HepG2 (cell line): ENCODE data around the gene PYGB. TPM values are rescaled to one million over a fixed set of nuclear protein-coding genes. Genes with fewer than 3 reads are reported as not detected.

ENCODE experiments used
- ATAC-seq: fragments of 200-7000 bp; cut with Tn5 transposase; 3 replicates; pipeline ENCODE4 v1.9.1; 2020; ENCODE audit warnings: mild to moderate bottlenecking, moderate library complexity
- BruUV-seq: library from RNA; stranded (reverse); fragments of 400-500 nt; replicated peaks from 2 replicates; lab custom pipeline; 2021; lab: Mats Ljungman, UMichigan
- CTCF ChIA-PET: fragments of 300-600 bp; formaldehyde crosslinking; extraction: SDS; loops from one replicate; lab custom pipeline; 2021; ENCODE audit warnings: low total read pairs, inconsistent platforms, low intra/inter-chr PET ratio; lab: Yijun Ruan, JAX
- POLR2A ChIA-PET: fragments of 350-600 bp; sonication (Branson Sonifier 250); formaldehyde crosslinking; loops from one replicate; lab custom pipeline; 2020; ENCODE audit warnings: antibody characterized with exemption, inconsistent platforms; lab: Yijun Ruan, JAX
- DNase-seq: peaks from one replicate; pipeline ENCODE4 v3.0.0-alpha.2; 2015; ENCODE audit warnings: low spot score
- FAIRE-seq: peaks from 3 replicates; lab custom pipeline; 2011; peaks lifted over from hg19 to GRCh38; lab: Jason Lieb, UNC
- H2AFZ ChIP-seq: one replicate; pipeline ENCODE4 v1.6.1; 2011; ENCODE audit warnings: low read length, inconsistent platforms
- H3K27ac ChIP-seq: fragments of 300-600 bp; 3 replicates; pipeline ENCODE4 v1.8.0; 2011; ENCODE audit warnings: mixed run types, mild to moderate bottlenecking, mixed read lengths, low read length, inconsistent platforms; ENCODE audit not compliant: insufficient read depth; ENCODE audit errors: extremely low read length
- H3K27me3 ChIP-seq, 2 experiments: fragments of 200-600 bp in 1 of 2; 2 replicates in 1 of 2; 3 replicates in 1 of 2; pipeline versions ENCODE4 v1.6.0 to v1.8.0; 2011; ENCODE audit warnings: low read length in 2 of 2, mild to moderate bottlenecking in 2 of 2, moderate library complexity in 2 of 2, inconsistent platforms in 1 of 2; ENCODE audit not compliant: insufficient read depth in 2 of 2, control insufficient read depth in 1 of 2
- H3K36me3 ChIP-seq, 2 experiments: fragments of 200-600 bp in 1 of 2; replicated peaks in 1 of 2; 2 replicates in 1 of 2; 3 replicates in 1 of 2; pipeline versions ENCODE4 v1.5.1 to v1.8.0; 2011; ENCODE audit warnings: low read length in 2 of 2, inconsistent platforms in 1 of 2; ENCODE audit not compliant: insufficient read depth in 2 of 2, control insufficient read depth in 1 of 2
- H3K4me1 ChIP-seq: 2 replicates; pipeline ENCODE4 v1.5.1; 2012; ENCODE audit warnings: low read length, inconsistent platforms; ENCODE audit not compliant: insufficient read depth
- H3K4me2 ChIP-seq: 2 replicates; pipeline ENCODE4 v1.6.0; 2011; ENCODE audit warnings: low read depth, low read length, inconsistent platforms
- H3K4me3 ChIP-seq, 3 experiments: fragments of 200-600 bp in 1 of 3; sonication (generic), shearing (Covaris generic) in 1 of 3; replicated peaks in 1 of 3; 2 replicates each; pipeline ENCODE4 v1.5.1; 2011 to 2016; ENCODE audit warnings: low read length in 3 of 3, inconsistent platforms in 2 of 3, low read depth in 2 of 3, mild to moderate bottlenecking in 2 of 3, control low read depth in 1 of 3, mixed read lengths in 1 of 3; ENCODE audit not compliant: insufficient read depth in 1 of 3
- H3K79me2 ChIP-seq: one replicate; pipeline ENCODE4 v1.6.1; 2011; ENCODE audit warnings: low read length, inconsistent platforms; ENCODE audit not compliant: insufficient read depth
- H3K9ac ChIP-seq: 2 replicates; pipeline ENCODE4 v1.6.0; 2011; ENCODE audit warnings: mild to moderate bottlenecking, low read depth, low read length, inconsistent platforms; ENCODE audit not compliant: insufficient read depth
- H3K9me3 ChIP-seq: 2 replicates; pipeline ENCODE4 v1.5.1; 2012; ENCODE audit warnings: mild to moderate bottlenecking, low read length
- H4K20me1 ChIP-seq: 2 replicates; pipeline ENCODE4 v1.6.0; 2011; ENCODE audit warnings: inconsistent platforms, mild to moderate bottlenecking, low read length, moderate library complexity; ENCODE audit not compliant: insufficient read depth
- EEA1 ChIP-seq: sonication (generic); formaldehyde crosslinking; IDR thresholded peaks from 2 replicates; pipeline ENCODE4 v1.5.1; 2020; ENCODE audit warnings: mild to moderate bottlenecking, missing genetic modification reagents, borderline replicate concordance
- FOXA1 ChIP-seq, 2 experiments: fragments of 450-650 bp in 1 of 2; sonication (generic) in 1 of 2; formaldehyde crosslinking in 1 of 2; IDR thresholded peaks; 2 replicates each; pipeline versions ENCODE4 v1.4.0 to v1.6.1; 2016 to 2020; ENCODE audit warnings: missing genetic modification reagents in 1 of 2
- HMG20A ChIP-seq: IDR thresholded peaks from 2 replicates; pipeline ENCODE4 v1.6.1; 2016; ENCODE audit warnings: borderline replicate concordance
- SSRP1 ChIP-seq: IDR thresholded peaks from 2 replicates; pipeline ENCODE4 v1.6.1; 2016; ENCODE audit warnings: control low read depth
- TCF7 ChIP-seq: sonication (generic); IDR thresholded peaks from 2 replicates; pipeline ENCODE4 v1.6.1; 2016; ENCODE audit warnings: antibody characterized with exemption, low read depth
- ZC3H13 ChIP-seq: sonication (generic); formaldehyde crosslinking; IDR thresholded peaks from 2 replicates; pipeline ENCODE4 v1.8.1; 2023; ENCODE audit warnings: mild to moderate bottlenecking, missing genetic modification reagents, moderate library complexity
- ZNF3 ChIP-seq: IDR thresholded peaks from 2 replicates; pipeline ENCODE4 v1.7.0; 2017; ENCODE audit warnings: inconsistent platforms
- WGBS: methylation state at CpG from one replicate; pipeline ENCODE4 v1.1.6; 2017; ENCODE audit warnings: low lambda C conversion rate; 5-methylcytosine and 5-hydroxymethylcytosine counted together
- in situ Hi-C: cut with HindIII; loops from 2 replicates; pipeline ENCODE4 v1.10.0; 2017; ENCODE audit warnings: low pct_unique_long_range_greater_than_20kb; ENCODE audit not compliant: extremely low pct_ligation_motif_present
- intact Hi-C: fragments of 100-400 bp; cut with micrococcal nuclease; formaldehyde crosslinking; loops from one replicate; pipeline ENCODE4 v1.10.0; 2022; ENCODE audit not compliant: unreplicated experiment
- polyA plus RNA-seq, 8 experiments: library from polyadenylated mRNA; depleted of rRNA in 3 of 8; stranded (reverse) in 7 of 8; unstranded in 1 of 8; fragments of >200 nt; fragmentation: Illumina TruSeq in 4 of 8; extraction: Trizol in 4 of 8; gene quantifications; 2 replicates each; pipeline versions ENCODE4 v1.2.1 to v1.2.3, GENCODE V29; 2011 to 2016; ENCODE audit warnings: low read depth in 4 of 8, missing spikeins in 1 of 8, mixed read lengths in 1 of 8; ENCODE audit not compliant: insufficient read depth in 1 of 8
- total RNA-seq, 5 experiments: library from RNA; depleted of rRNA; stranded (reverse); fragments of >200 nt; fragmentation: Illumina TruSeq; extraction: Trizol; gene quantifications; 2 replicates each; pipeline ENCODE4 v1.2.3, GENCODE V29; 2016; ENCODE audit warnings: low read depth in 1 of 5

PYGB gene
- total and polyA plus RNA-seq, 2 of the 13 experiments (the other 11 are each of a cell fraction or from before 2014, with no cell fraction given), result 24.2 to 86.3 TPM

DNA sequence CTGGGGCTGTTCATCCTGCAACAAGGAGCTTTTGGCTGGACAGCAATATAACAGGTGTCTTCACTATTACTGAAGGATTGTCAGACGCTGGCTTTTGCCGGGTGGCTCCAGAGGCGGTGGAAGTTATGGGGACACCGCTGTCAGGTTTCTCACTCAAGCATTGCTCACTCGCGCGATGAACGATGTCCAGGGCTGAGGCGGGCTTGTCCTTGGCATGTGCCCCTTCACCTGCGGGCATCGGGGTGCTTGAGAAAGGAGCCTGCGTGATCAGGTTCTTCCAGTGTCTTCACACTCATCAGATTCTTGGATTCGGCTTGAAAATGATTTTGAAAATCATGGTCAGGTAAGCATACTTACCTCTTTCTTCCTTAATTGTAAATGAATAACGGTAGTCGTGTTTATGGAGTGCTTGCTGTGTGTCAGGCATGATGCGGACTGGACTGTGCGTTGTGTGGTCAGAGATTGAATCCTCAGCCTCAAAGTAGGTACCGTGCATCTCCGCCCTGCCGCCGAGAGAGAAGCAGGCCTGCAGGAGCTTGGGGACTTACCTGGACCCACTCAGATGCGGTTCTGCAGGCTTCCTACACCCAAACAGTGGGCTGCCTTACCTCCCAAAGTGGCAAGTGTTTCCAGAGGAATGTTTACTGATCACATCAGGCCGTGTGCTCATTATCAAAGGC is 18.3 kb upstream of the PYGB start:
- intact Hi-C loops (no loop called here), in situ Hi-C loops (no loop called here)
- H3K27ac ChIP-seq, result no peak overlapping the region

DNA sequence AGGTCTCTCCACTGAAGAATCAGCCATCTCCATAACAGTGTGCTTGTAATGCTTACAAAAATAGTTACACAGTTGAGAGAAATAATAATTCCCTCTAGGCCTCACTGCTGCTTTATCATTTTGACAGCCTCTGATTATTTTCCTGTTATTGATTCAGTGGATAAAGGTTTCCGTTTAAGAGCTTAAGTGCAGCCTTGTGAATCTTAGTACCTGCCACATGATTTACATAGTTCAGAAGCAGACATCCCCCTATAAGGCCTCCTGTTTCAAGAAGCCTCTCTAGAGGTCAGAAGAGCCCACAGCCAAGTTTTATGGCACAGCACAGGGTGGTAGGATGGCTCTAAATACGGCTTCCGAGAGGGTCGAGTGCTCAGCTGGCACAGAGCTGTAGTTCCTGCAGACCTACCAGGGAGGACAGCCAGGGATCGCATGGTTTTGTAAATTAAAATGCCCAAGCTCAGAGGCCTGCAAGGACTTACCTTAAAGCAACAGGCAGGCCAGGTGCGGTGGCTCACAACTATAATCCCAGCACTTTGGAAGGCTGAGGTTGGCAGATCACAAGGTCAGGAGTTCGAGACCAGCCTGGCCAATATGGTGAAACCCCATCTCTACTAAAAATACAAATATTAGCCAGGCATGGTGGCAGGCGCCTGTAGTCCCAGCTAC is 17.6 kb upstream of the PYGB start:
- Histone ChIP-seq H4K20me1 (no peaks in the 10 kb centered on the region), H2AFZ (no peak overlapping the region), H3K4me3 (no peak overlapping the region), H3K4me2 (no peak overlapping the region), H3K36me3 (no peaks in the 10 kb centered on the region), H3K4me1 (peaks cover 62% of the 10 kb centered on the region), H3K9me3 (no peaks in the 10 kb centered on the region), H3K9ac (no peak overlapping the region), H3K27me3 (no peaks in the 10 kb centered on the region), H3K79me2 (no peaks in the 10 kb centered on the region), H3K27ac (no peak overlapping the region)
- no peak for DNase-seq
- WGBS, result 80% methylated on average over 8 of the region's 8 CpGs
- FAIRE-seq, result no peak
- no peak for ATAC-seq
- BruUV-seq, result no TSS peak
- in situ Hi-C loops, result no loop called here
- intact Hi-C loops, result no loop called here
- POLR2A ChIA-PET, result interaction anchor here (1.4 kb wide), 1 partner anchor 17 kb away, joined by 7 read pairs; the partner anchor contains the start of gene PYGB
- CTCF ChIA-PET, result no interaction called here
- TF ChIP-seq FOXA1 (IDR thresholded peaks at IDR 0.05) (no peak), FOXA1 (CRISPR knock-in tag; IDR thresholded peaks at IDR 0.05) (no peak), ZC3H13 (peak; percentile 59; the same call in 1 of the 2 replicates)

More for the DNA sequence above, 18.3 kb upstream of the PYGB start:
- H3K4me2 ChIP-seq, result no peak overlapping the region
- H3K36me3 ChIP-seq, result no peaks in the 10 kb centered on the region
- H2AFZ ChIP-seq, result no peak overlapping the region
- no peak overlapping the region for H3K9ac ChIP-seq
- TF ChIP-seq HMG20A (CRISPR knock-in tag), result no peak
- no peak for TF ChIP-seq TCF7
- no peak for TF ChIP-seq SSRP1 (CRISPR knock-in tag)
- no peak for TF ChIP-seq EEA1 (CRISPR knock-in tag)
- TF ChIP-seq ZNF3 (CRISPR knock-in tag), result no peak
- H4K20me1 ChIP-seq, result no peaks in the 10 kb centered on the region
- FAIRE-seq, result no peak
- ATAC-seq, result peak; percentile 1; the same call in 1 of the 3 replicates
- no peak overlapping the region for H3K4me3 ChIP-seq
- ChIA-PET CTCF (no interaction called here), POLR2A (no interaction called here)
- BruUV-seq, result no TSS peak
- 82% methylated on average over 23 of the region's 23 CpGs for WGBS
- DNase-seq, result no peak
- H3K4me1 ChIP-seq, result peaks cover 58% of the 10 kb centered on the region
- no peaks in the 10 kb centered on the region for H3K9me3 ChIP-seq
- no peaks in the 10 kb centered on the region for H3K27me3 ChIP-seq
- no peaks in the 10 kb centered on the region for H3K79me2 ChIP-seq
